ENCODE measurements around the gene SUGCT. TPM values are rescaled to one million over a fixed set of nuclear protein-coding genes. Genes with fewer than 3 reads are reported as not detected.

The SUGCT gene
- total and polyA plus RNA-seq, 2 of the 13 experiments (the other 11 are each of a cell fraction or from before 2014, with no cell fraction given) = 10.1 to 22.2 TPM

DNA sequence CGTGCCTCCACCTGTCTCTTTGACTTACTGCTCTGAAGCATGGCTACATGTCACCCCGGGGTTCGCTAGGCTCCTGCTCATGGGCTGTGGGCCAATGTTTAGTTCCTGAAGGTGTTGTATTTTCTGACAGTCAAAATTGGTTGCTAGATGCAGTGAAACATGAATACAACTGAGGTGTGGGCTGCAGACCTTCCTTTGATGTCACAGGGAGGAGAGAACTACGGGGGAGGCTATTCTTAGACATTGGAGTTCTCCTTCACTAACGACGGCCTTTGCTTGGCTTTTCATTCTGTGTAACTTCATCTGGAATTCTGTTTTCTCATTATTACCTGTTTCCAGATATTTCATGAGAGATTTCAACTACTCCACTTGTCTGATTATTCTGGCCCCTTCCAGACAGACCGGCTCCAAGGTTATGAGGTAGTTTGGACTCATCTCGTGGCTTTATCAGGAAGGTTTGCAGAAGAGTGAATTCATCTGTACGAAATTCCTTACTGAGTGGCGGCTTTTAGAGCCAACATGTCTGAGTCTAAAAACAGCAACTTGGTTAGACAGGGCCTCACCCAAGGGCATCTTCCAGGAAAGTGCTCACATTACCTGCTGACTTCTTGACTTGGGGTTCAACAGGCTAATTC is 774.7 kb downstream of the SUGCT start:
- BruUV-seq (replicated peaks) = no TSS peak
- H3K9ac ChIP-seq (ENCODE audit: insufficient read depth, low read depth, low read length) = no peak overlapping the region
- H3K79me2 ChIP-seq (ENCODE audit: insufficient read depth, low read length) = no peaks in the 10 kb centered on the region
- no peak overlapping the region for H3K4me3 ChIP-seq (replicated peaks in 1 of 3; ENCODE audit: insufficient read depth in 1 of 3, low read depth in 2 of 3, low read length in 3 of 3)
- intact Hi-C loops (cut with micrococcal nuclease; ENCODE audit: unreplicated experiment) = no loop called here
- ChIA-PET POLR2A (no interaction called here), CTCF (ENCODE audit: low intra/inter-chr PET ratio, low total read pairs) (no interaction called here)
- no peak overlapping the region for H3K27ac ChIP-seq (ENCODE audit: extremely low read length, insufficient read depth, low read length)
- H4K20me1 ChIP-seq (ENCODE audit: insufficient read depth, low read length) = no peaks in the 10 kb centered on the region
- no peak for TF ChIP-seq NCOA1 (CRISPR knock-in tag; IDR thresholded peaks at IDR 0.05)
- TF ChIP-seq PCBP1 (IDR thresholded peaks at IDR 0.05; ENCODE audit: borderline replicate concordance, low read depth, low read length) = no peak
- no peak for TF ChIP-seq FOXK1 (CRISPR knock-in tag; IDR thresholded peaks at IDR 0.05; ENCODE audit: borderline replicate concordance, low read depth)
- TF ChIP-seq ZNF264 (CRISPR knock-in tag; IDR thresholded peaks at IDR 0.05) = no peak
- no peak for TF ChIP-seq KMT2A (CRISPR knock-in tag; IDR thresholded peaks at IDR 0.05)
- TF ChIP-seq KDM4B (CRISPR knock-in tag; IDR thresholded peaks at IDR 0.05) = no peak
- no peak for TF ChIP-seq CC2D1A (CRISPR knock-in tag; IDR thresholded peaks at IDR 0.05)
- TF ChIP-seq SOX6 (IDR thresholded peaks at IDR 0.05) = no peak
- TF ChIP-seq SOX6 (CRISPR knock-in tag; IDR thresholded peaks at IDR 0.05) = no peak
- no peak for TF ChIP-seq NONO (IDR thresholded peaks at IDR 0.05)
- TF ChIP-seq NONO (CRISPR knock-in tag; conservative IDR thresholded peaks at IDR 0.05) = no peak
- no peak for ATAC-seq
- no peak overlapping the region for H3K4me2 ChIP-seq (ENCODE audit: low read depth, low read length)
- no peaks in the 10 kb centered on the region for H3K27me3 ChIP-seq (ENCODE audit: control insufficient read depth in 1 of 2, insufficient read depth in 2 of 2, low read length in 2 of 2)
- FAIRE-seq = no peak
- 45% methylated on average over 7 of the region's 10 CpGs for WGBS (ENCODE audit: low lambda C conversion rate)
- no peaks in the 10 kb centered on the region for H3K4me1 ChIP-seq (ENCODE audit: insufficient read depth, low read length)
- no peaks in the 10 kb centered on the region for H3K36me3 ChIP-seq (replicated peaks in 1 of 2; ENCODE audit: control insufficient read depth in 1 of 2, insufficient read depth in 2 of 2, low read length in 2 of 2)
- no peak overlapping the region for H2AFZ ChIP-seq (ENCODE audit: low read length)
- H3K9me3 ChIP-seq (ENCODE audit: low read length) = no peaks in the 10 kb centered on the region
- no peak for DNase-seq (ENCODE audit: low spot score)
- in situ Hi-C loops (cut with HindIII; ENCODE audit: extremely low pct_ligation_motif_present, low pct_unique_long_range_greater_than_20kb) = no loop called here

Small RNA genes lying within 50 kb of the gene (small RNA-seq; reads per million reads assigned to genes)
- gene AC006023.1 (ENCODE audit: insufficient read depth in 2 of 3, insufficient read length in 3 of 3, low read depth in 2 of 3, low replicate concordance in 1 of 3) (0 reads per million in 3 experiments), gene AC006023.2 (ENCODE audit: insufficient read depth in 2 of 3, insufficient read length in 3 of 3, low read depth in 2 of 3, low replicate concordance in 1 of 3) (0 reads per million in 3 experiments)

Other genes with a start within 250 kb of the SUGCT start
- gene CDK13, start 184.7 kb upstream of the SUGCT start, total RNA-seq (2016; rRNA removed; fragmentation: Illumina TruSeq; extraction: Trizol) = 35.0 and 40.9 TPM in 2 replicates
- 20.7 and 21.0 TPM in 2 replicates for gene CDK13, start 184.7 kb upstream of the SUGCT start, polyA plus RNA-seq (2011; rRNA removed)
- gene MPLKIP, start 383 bp upstream of the SUGCT start, total RNA-seq (2016; rRNA removed; fragmentation: Illumina TruSeq; extraction: Trizol) = 45.7 and 66.9 TPM in 2 replicates
- gene MPLKIP, start 383 bp upstream of the SUGCT start, polyA plus RNA-seq (2011; rRNA removed) = 38.2 and 40.1 TPM in 2 replicates